ENCODE data around the gene USP17L20.
"Not testable (repeated sequence)": the region's sequence is repeated elsewhere in the genome, so short reads cannot be mapped to it uniquely, and the experiment has no call there.

The USP17L20 gene

DNA sequence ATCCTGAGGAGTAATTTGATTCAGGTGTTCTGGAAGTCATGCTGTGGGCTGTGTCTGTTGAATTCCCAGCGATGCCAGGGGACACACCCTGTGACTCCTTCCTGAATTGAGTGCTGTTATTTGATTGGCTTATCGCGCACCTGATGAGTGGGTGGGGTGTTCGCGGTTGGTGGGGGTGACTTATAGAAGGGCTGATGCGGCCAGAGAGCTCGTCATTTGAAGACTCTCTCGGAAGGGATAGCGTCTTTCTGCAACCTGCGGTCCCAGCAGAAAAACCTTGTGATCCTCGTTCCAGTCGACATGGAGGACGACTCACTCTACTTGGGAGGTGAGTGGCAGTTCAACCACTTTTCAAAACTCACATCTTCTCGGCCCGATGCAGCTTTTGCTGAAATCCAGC lies at the start of gene USP17L20:
Gene USP17L20 (plus strand): TSS at position 301 of the 400 bp plus-strand sequence. CDS start 0 bp downstream, at position 301.
- DNase-seq (ENCODE audit: low read depth in 2 of 2): not testable (repeated sequence)

- DNase-seq (ENCODE audit: low read depth in 2 of 2): not testable (repeated sequence)
These were observed 47.6 kb upstream of the USP17L20 start, which contains the start of gene USP17L10 for GRCh38 chr4:9210357-9210756. Gene USP17L10 (plus strand): TSS chr4:9210657. CDS start chr4:9210657, 0 bp downstream.

DNA sequence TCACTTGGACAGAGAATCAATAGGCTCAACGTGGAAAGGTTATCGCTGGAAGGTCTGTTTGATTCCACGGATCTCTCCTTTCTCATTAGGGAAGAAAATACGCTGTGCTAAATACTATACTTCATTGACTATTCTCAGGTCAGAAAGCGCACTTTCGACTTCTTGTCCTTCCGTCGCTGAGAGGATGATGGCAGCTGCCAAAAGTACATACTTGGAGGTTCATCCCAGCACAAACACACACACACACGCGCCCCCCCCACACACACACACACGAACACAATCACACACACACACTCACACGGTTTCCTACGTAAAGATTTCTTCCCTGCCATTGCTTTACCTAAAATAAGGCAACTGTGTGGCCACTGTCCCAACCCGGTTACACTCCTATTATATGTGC lies 43.2 kb upstream of the USP17L20 start:
- DNase-seq (ENCODE audit: low read depth in 2 of 2): not testable (repeated sequence)

GRCh38 chr4:9215105-9215504 lies 42.8 kb upstream of the USP17L20 start, which contains the start of gene USP17L11:
Gene USP17L11 (plus strand): TSS chr4:9215405. CDS start chr4:9215405, 0 bp downstream.
- DNase-seq (ENCODE audit: low read depth in 2 of 2): not testable (repeated sequence)

GRCh38 chr4:9219852-9220251 lies 38.1 kb upstream of the USP17L20 start, which contains the start of gene USP17L12:
Gene USP17L12 (plus strand): TSS chr4:9220152. CDS start chr4:9220152, 0 bp downstream.
- not testable (repeated sequence) for DNase-seq (ENCODE audit: low read depth in 2 of 2)

GRCh38 chr4:9224596-9224995 lies 33.3 kb upstream of the USP17L20 start, which contains the start of gene USP17L13:
Gene USP17L13 (plus strand): TSS chr4:9224896. CDS start chr4:9224896, 0 bp downstream.
- DNase-seq (ENCODE audit: low read depth in 2 of 2): not testable (repeated sequence)

- not testable (repeated sequence) for DNase-seq (ENCODE audit: low read depth in 2 of 2)
These were observed 27.7 kb upstream of the USP17L20 start for GRCh38 chr4:9230249-9230648.

- not testable (repeated sequence) for DNase-seq (ENCODE audit: low read depth in 2 of 2)
These were observed 23.8 kb upstream of the USP17L20 start, which contains the start of gene USP17L15 for GRCh38 chr4:9234085-9234484. Gene USP17L15 (plus strand): TSS chr4:9234385. CDS start chr4:9234385, 0 bp downstream.

DNA sequence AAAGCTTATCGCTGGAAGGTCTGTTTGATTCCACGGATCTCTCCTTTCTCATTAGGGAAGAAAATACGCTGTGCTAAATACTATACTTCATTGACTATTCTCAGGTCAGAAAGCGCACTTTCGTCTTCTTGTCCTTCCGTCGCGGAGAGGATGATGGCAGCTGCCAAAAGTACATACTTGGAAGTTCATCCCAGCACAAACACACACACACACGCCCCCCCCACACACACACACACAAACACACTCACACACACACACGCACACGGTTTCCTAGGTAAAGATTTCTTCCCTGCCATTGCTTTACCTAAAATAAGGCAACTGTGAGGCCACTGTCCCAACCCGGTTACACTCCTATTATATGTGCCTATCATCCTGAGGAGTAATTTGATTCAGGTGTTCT lies 19.5 kb upstream of the USP17L20 start:
- not testable (repeated sequence) for DNase-seq (ENCODE audit: low read depth in 2 of 2)

DNA sequence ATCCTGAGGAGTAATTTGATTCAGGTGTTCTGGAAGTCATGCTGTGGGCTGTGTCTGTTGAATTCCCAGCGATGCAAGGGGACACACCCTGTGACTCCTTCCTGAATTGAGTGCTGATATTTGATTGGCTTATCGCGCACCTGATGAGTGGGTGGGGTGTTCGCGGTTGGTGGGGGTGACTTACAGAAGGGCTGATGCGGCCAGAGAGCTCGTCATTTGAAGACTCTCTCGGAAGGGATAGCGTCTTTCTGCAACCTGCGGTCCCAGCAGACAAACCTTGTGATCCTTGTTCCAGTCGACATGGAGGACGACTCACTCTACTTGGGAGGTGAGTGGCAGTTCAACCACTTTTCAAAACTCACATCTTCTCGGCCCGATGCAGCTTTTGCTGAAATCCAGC lies 14.3 kb upstream of the USP17L20 start, which contains the start of gene USP17L17:
Gene USP17L17 (plus strand): TSS at position 301 of the 400 bp plus-strand sequence. CDS start 0 bp downstream, at position 301.
- not testable (repeated sequence) for DNase-seq (ENCODE audit: low read depth in 2 of 2)

DNA sequence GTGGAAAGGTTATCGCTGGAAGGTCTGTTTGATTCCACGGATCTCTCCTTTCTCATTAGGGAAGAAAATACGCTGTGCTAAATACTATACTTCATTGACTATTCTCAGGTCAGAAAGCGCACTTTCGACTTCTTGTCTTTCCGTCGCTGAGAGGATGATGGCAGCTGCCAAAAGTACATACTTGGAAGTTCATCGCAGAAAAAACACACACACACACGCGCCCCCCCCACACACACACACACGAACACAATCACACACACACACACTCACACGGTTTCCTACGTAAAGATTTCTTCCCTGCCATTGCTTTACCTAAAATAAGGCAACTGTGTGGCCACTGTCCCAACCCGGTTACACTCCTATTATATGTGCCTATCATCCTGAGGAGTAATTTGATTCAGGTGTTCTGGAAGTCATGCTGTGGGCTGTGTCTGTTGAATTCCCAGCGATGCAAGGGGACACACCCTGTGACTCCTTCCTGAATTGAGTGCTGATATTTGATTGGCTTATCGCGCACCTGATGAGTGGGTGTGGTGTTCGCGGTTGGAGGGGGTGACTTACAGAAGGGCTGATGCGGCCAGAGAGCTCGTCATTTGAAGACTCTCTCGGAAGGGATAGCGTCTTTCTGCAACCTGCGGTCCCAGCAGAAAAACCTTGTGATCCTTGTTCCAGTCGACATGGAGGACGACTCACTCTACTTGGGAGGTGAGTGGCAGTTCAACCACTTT lies 9.8 kb upstream of the USP17L20 start, which contains the start of gene USP17L18:
Gene USP17L18 (plus strand): TSS at position 678 of the 728 bp plus-strand sequence. CDS start 0 bp downstream, at position 678.
- not testable (repeated sequence) for DNase-seq (ENCODE audit: low read depth in 2 of 2)

GRCh38 chr4:9253078-9253477 lies 4.8 kb upstream of the USP17L20 start, which contains the start of gene USP17L19:
Gene USP17L19 (plus strand): TSS chr4:9253378. CDS start chr4:9253378, 0 bp downstream.
- DNase-seq (ENCODE audit: low read depth in 2 of 2): not testable (repeated sequence)

GRCh38 chr4:9262572-9262971 lies 4.6 kb downstream of the USP17L20 start, which contains the start of gene USP17L21:
Gene USP17L21 (plus strand): TSS chr4:9262872. CDS start chr4:9262872, 0 bp downstream.
- not testable (repeated sequence) for DNase-seq (ENCODE audit: low read depth in 2 of 2)

DNA sequence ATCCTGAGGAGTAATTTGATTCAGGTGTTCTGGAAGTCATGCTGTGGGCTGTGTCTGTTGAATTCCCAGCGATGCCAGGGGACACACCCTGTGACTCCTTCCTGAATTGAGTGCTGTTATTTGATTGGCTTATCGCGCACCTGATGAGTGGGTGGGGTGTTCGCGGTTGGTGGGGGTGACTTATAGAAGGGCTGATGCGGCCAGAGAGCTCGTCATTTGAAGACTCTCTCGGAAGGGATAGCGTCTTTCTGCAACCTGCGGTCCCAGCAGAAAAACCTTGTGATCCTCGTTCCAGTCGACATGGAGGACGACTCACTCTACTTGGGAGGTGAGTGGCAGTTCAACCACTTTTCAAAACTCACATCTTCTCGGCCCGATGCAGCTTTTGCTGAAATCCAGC lies 9.4 kb downstream of the USP17L20 start, which contains the start of gene USP17L22:
Gene USP17L22 (plus strand): TSS at position 301 of the 400 bp plus-strand sequence. CDS start 0 bp downstream, at position 301.
- not testable (repeated sequence) for DNase-seq (ENCODE audit: low read depth in 2 of 2)

DNA sequence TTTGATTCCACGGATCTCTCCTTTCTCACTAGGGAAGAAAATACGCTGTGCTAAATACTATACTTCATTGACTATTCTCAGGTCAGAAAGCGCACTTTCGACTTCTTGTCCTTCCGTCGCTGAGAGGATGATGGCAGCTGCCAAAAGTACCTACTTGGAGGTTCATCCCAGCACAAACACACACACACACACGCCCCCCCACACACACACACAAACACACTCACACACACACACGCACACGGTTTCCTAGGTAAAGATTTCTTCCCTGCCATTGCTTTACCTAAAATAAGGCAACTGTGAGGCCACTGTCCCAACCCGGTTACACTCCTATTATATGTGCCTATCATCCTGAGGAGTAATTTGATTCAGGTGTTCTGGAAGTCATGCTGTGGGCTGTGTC lies 13.8 kb downstream of the USP17L20 start:
- DNase-seq (ENCODE audit: low read depth in 2 of 2): not testable (repeated sequence)

All from stimulated activated CD8-positive, alpha-beta memory T cell treated with anti-CD3 and anti-CD28 coated beads, Interleukin-15, amount 100 ng/mL, for 4 hours (primary cell).